ENCODE results near the gene DMAC2L.

GRCh38 chr14:50362764-50363713 lies 50.9 kb downstream of the DMAC2L start:
- TF ChIP-seq, protein P1, sequence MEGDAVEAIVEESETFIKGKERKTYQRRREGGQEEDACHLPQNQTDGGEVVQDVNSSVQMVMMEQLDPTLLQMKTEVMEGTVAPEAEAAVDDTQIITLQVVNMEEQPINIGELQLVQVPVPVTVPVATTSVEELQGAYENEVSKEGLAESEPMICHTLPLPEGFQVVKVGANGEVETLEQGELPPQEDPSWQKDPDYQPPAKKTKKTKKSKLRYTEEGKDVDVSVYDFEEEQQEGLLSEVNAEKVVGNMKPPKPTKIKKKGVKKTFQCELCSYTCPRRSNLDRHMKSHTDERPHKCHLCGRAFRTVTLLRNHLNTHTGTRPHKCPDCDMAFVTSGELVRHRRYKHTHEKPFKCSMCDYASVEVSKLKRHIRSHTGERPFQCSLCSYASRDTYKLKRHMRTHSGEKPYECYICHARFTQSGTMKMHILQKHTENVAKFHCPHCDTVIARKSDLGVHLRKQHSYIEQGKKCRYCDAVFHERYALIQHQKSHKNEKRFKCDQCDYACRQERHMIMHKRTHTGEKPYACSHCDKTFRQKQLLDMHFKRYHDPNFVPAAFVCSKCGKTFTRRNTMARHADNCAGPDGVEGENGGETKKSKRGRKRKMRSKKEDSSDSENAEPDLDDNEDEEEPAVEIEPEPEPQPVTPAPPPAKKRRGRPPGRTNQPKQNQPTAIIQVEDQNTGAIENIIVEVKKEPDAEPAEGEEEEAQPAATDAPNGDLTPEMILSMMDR (IDR thresholded peaks at IDR 0.05; ENCODE audit: insufficient read depth, low read depth, low read length), result no peak
- TF ChIP-seq EZH2 (IDR thresholded peaks at IDR 0.05; ENCODE audit: insufficient read depth, low read length), result no peak
